ENCODE measurements around the gene SH2D3C. TPM values are rescaled to one million over a fixed set of nuclear protein-coding genes. Genes with fewer than 3 reads are reported as not detected.

The SH2D3C gene
- total RNA-seq, 2 donors from 2014 or later, result 5.3 to 13.1 TPM

DNA sequence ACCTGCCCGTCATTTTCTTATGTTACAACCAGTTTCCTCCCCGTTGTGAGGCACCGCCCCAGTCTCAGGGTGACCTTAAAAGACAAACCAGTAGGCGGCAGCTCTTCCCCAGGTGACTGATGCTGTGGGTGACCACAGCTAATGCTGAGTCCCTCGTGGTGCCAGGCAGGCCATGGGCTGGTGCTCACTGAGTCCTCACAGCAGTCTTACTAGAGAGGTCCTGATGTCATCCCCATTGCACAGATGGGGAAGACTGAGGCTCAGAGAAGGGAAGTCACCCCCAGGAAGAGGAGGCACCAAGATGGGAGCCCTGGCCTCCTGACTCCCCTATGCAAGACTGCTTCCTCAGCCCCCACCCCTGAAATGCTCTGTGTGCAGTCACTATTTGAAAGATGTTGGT is 70.7 kb downstream of the SH2D3C start:
- DNase-seq (ENCODE audit: low spot score) (no peak), ATAC-seq (ENCODE audit: insufficient number of reproducible peaks, low FRiP score, low read depth) (no peak)
- H3K27me3 ChIP-seq (replicated peaks; ENCODE audit: insufficient read depth), result no peaks in the 10 kb centered on the region
- no peaks in the 10 kb centered on the region for H3K4me1 ChIP-seq (ENCODE audit: control insufficient read depth in 1 of 2, low read depth in 2 of 2)
- no peaks in the 10 kb centered on the region for H3K9me3 ChIP-seq
- H3K36me3 ChIP-seq, result no peaks in the 10 kb centered on the region
- no peak overlapping the region for H3K27ac ChIP-seq
- no peak for TF ChIP-seq CTCF (IDR thresholded peaks at IDR 0.05)
- H3K4me3 ChIP-seq, result no peak overlapping the region

DNA sequence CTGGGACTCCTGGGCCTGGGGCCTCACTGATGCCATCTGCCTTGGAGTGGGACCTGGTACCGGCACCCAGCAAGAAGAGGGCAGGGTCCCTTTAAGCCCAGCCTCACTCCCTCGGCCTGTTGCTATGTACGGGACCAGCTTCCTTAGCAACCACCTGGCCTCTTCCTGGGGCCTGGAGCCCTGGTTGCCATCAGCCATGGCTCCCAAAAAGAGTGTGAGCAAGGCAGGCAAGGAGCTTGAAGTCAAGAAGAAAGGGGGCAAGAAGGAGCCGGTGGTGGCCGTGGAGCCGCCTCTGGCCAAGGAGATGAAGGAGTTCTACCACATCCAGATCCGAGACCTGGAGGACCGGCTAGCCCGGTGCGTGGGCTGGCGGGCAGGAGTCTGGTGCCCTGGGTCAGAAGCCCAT is 71.6 kb downstream of the SH2D3C start, which contains the start of gene CFAP157:
Gene CFAP157, plus strand, starts transcription at position 153 of the 406 bp plus-strand sequence. Its CDS starts 44 bp downstream, at position 197.
- Histone ChIP-seq H3K9me3 (no peaks in the 10 kb centered on the region), H3K27ac (no peak within 1 kb of the TSS), H3K4me3 (no peak within 1 kb of the TSS), H3K27me3 (replicated peaks; ENCODE audit: insufficient read depth) (no peaks in the 10 kb centered on the region), H3K4me1 (ENCODE audit: control insufficient read depth in 1 of 2, low read depth in 2 of 2) (no peaks in the 10 kb centered on the region), H3K36me3 (no peaks in the 10 kb centered on the region)
- ATAC-seq (ENCODE audit: insufficient number of reproducible peaks, low FRiP score, low read depth), result no peak
- DNase-seq (ENCODE audit: low spot score), result no peak
- no peak for TF ChIP-seq CTCF (IDR thresholded peaks at IDR 0.05)

DNA sequence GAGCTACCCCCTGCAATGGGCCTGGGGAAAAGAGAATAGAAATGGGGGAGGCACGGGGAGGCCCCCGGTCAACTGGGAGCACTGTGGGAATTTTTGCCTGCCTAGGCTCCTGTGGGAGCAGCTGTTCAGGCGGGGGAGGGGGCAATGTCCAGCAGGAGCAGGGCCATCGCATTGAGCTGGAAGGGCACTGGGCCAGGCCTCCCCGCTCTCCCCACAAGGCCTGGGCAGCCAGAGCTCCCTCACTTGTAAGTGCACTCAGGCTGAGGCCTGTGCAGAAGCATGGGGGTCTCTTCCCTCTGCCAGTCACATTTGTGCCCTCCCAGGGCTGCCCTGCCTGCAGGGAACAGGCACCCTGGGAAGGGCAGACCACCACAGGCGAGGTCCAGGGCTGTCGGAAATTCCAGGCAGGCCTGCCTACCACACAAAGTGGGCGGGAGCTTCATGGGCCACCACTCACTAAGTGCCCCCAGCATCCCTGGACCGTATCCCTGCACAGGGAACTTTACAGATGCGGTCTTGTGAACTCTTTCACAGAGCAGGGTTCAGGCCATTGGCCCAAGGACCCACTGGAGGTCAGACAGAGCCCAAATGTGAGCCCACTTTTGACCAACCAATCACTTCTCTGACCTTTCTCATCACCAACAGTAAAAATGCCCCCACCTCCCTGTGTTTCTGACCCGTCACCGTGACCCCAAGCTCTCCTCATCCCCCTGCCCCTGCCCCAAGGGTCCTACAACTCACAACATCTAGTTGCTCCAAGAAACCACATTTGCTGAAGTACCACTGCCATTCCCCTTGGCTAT is 72.7 kb downstream of the SH2D3C start:
- H3K27me3 ChIP-seq (replicated peaks; ENCODE audit: insufficient read depth), result no peaks in the 10 kb centered on the region
- no peak for ATAC-seq (ENCODE audit: insufficient number of reproducible peaks, low FRiP score, low read depth)
- H3K9me3 ChIP-seq, result no peaks in the 10 kb centered on the region

DNA sequence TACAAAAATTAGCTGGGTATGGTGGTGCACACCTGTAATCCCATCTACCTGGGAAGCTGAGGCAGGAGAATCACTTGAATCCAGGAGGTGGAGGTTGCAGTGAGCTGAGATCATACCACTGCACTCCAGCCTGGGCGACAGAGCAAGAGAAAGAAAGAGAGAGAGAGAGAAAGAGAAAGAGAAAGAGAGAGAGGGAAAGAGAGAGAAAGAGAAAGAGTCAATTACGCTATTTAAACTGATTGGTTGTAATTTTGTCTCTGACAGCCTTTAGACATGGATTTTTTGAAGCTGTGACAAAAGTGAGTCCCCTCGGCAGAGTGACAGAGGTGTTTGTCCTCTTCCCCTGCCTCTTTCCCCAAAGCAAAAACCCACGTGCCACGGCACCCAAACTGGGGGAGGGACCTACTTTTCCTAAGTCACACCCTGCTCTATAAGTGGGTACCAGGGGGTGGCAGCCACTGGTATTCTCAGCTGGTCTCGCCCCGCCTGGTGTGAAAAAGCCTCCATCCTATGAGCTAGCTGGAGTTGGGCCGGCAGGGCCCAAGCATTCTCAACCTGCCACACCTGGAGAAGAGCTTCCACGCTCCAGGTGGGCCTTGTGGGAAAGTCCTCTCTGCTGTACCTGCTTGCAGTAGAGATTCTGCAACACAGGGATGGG is 75.0 kb downstream of the SH2D3C start:
- no peaks in the 10 kb centered on the region for H3K9me3 ChIP-seq
- DNase-seq (ENCODE audit: low spot score), result no peak
- no peak overlapping the region for H3K4me3 ChIP-seq
- no peak for TF ChIP-seq CTCF (IDR thresholded peaks at IDR 0.05)
- H3K36me3 ChIP-seq, result no peaks in the 10 kb centered on the region
- H3K27ac ChIP-seq, result no peak overlapping the region
- no peaks in the 10 kb centered on the region for H3K27me3 ChIP-seq (replicated peaks; ENCODE audit: insufficient read depth)
- peaks cover 4% of the 10 kb centered on the region in 2 donors for H3K4me1 ChIP-seq (ENCODE audit: control insufficient read depth in 1 of 2, low read depth in 2 of 2)
- no peak for ATAC-seq (ENCODE audit: insufficient number of reproducible peaks, low FRiP score, low read depth)

More for the DNA sequence above, 72.7 kb downstream of the SH2D3C start:
- H3K27ac ChIP-seq, result no peak overlapping the region
- no peak overlapping the region for H3K4me3 ChIP-seq
- TF ChIP-seq CTCF (IDR thresholded peaks at IDR 0.05), result no peak
- DNase-seq (ENCODE audit: low spot score), result no peak
- no peaks in the 10 kb centered on the region for H3K36me3 ChIP-seq
- no peaks in the 10 kb centered on the region for H3K4me1 ChIP-seq (ENCODE audit: control insufficient read depth in 1 of 2, low read depth in 2 of 2)

GRCh38 chr9:127700594-127701255 is 77.7 kb downstream of the SH2D3C start:
- H3K27ac ChIP-seq, result no peak overlapping the region
- no peak for ATAC-seq (ENCODE audit: insufficient number of reproducible peaks, low FRiP score, low read depth)

More at GRCh38 chr9:127700594-127701255, 77.7 kb downstream of the SH2D3C start:
- DNase-seq (ENCODE audit: low spot score), result no peak
- no peaks in the 10 kb centered on the region for H3K9me3 ChIP-seq
- TF ChIP-seq CTCF (IDR thresholded peaks at IDR 0.05), result no peak
- H3K4me1 ChIP-seq (ENCODE audit: control insufficient read depth in 1 of 2, low read depth in 2 of 2), result peaks cover 4% of the 10 kb centered on the region in 2 donors
- no peaks in the 10 kb centered on the region for H3K36me3 ChIP-seq
- no peak overlapping the region for H3K4me3 ChIP-seq
- no peaks in the 10 kb centered on the region for H3K27me3 ChIP-seq (replicated peaks; ENCODE audit: insufficient read depth)

All from thoracic aorta (tissue), 2 donors.